HFF-Myc (cell line): ENCODE measurements around the gene ERAL1.
A peak's percentile ranks its signal among the peaks of the same experiment; 100 is the strongest.

Experiments
- DNase-seq: peaks from one replicate; pipeline ENCODE4 v3.0.0-alpha.2; 2011; ENCODE audit warnings: low read depth; ENCODE audit errors: extremely low read depth
- H3K4me3 ChIP-seq: replicated peaks from 2 replicates; pipeline ENCODE4 v1.5.1; 2011; ENCODE audit warnings: low read depth, mild to moderate bottlenecking, control low read depth, low read length
- TF ChIP-seq, protein P1 (sequence below): IDR thresholded peaks from 2 replicates; pipeline ENCODE4 v1.5.1; 2012; ENCODE audit warnings: mild to moderate bottlenecking, low read depth, low read length, control low read depth; ENCODE audit errors: missing control alignments

Gene ERAL1

DNA sequence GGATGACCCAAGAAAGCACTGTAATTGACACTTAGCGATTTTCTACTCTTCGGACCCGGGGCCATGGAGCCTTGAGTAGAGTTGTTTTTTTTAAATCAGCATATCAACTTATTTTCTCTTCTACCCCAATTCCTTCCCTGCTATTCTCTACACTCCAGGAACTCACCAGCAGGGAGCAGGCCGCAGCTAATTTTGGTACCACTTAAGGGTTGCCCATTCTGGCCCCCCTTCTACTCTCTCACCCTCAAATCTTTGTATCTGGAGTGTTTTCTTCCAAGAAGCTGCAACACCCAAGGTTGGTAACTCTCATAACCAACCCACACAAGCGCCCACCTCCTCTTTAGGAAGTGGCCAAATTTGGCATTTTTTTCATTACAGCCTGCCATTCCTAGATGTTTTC, 5.5 kb upstream of the ERAL1 start:
- H3K4me3 ChIP-seq = no peak overlapping the region
- DNase-seq = no peak
- TF ChIP-seq, protein P1, sequence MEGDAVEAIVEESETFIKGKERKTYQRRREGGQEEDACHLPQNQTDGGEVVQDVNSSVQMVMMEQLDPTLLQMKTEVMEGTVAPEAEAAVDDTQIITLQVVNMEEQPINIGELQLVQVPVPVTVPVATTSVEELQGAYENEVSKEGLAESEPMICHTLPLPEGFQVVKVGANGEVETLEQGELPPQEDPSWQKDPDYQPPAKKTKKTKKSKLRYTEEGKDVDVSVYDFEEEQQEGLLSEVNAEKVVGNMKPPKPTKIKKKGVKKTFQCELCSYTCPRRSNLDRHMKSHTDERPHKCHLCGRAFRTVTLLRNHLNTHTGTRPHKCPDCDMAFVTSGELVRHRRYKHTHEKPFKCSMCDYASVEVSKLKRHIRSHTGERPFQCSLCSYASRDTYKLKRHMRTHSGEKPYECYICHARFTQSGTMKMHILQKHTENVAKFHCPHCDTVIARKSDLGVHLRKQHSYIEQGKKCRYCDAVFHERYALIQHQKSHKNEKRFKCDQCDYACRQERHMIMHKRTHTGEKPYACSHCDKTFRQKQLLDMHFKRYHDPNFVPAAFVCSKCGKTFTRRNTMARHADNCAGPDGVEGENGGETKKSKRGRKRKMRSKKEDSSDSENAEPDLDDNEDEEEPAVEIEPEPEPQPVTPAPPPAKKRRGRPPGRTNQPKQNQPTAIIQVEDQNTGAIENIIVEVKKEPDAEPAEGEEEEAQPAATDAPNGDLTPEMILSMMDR = no peak

DNA sequence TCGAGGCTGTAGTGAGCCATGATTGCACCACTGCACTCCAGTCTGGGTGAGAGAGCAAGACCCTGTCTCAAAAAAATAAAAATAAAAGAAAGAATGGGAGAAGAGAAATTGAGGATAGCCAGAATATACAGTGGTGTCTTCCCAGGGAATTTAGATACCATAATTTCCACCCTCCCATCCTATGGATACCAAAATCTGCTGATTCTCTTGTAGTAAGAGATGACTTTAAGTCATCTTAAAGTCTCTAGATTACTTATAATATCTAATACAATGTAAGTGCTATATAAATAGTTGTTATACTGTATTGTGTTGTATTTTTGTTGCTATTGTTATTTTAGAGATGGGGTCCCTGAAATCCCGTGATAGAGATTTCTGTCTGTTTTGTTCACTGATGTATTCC, 1.5 kb upstream of the ERAL1 start:
- DNase-seq = no peak
- H3K4me3 ChIP-seq = no peak overlapping the region
- TF ChIP-seq, protein P1 = no peak

DNA sequence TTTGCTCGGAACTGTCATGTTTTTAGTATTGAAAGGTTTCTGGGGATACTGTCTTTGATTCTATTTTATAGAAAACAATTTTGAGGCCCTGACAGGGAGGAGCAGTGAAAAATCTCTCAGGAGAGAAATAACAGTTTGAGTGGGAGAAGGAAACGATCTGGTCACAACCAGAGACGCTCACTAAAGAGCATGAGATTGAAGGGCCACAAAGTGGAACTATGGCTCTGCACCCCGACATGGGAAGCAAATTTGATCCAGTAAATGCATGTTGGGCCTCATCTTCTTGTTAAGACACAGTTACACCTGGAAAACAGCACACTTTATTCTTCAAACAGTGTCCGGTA, 492 bp downstream of the ERAL1 start:
- TF ChIP-seq, protein P1 = no peak
- no peak for DNase-seq
- peak overlapping the region; percentile 89 for H3K4me3 ChIP-seq

DNA sequence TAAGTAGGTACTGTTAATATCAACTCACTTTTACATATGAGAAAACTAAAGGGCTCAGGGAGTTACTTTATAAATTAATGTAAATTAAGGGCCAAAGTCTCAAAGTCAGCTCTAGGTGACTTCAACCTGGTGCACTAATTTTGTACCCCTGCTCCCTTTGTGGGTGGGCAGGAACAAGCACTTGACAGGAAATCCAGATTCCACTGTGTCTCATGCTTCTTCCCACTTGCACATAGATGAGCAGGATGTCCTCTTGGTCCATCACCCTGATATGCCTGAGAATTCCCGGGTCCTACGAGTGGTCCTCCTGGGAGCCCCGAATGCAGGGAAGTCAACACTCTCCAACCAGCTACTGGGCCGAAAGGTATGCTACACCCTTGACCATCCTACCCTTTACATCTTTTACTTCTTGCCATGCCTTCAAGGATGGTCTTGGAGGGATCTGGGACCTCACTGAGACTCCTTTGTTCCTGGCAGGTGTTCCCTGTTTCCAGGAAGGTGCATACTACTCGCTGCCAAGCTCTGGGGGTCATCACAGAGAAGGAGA, 1.3 kb downstream of the ERAL1 start:
- DNase-seq = no peak
- TF ChIP-seq, protein P1 = no peak
- H3K4me3 ChIP-seq = peak overlapping the region; percentile 89

DNA sequence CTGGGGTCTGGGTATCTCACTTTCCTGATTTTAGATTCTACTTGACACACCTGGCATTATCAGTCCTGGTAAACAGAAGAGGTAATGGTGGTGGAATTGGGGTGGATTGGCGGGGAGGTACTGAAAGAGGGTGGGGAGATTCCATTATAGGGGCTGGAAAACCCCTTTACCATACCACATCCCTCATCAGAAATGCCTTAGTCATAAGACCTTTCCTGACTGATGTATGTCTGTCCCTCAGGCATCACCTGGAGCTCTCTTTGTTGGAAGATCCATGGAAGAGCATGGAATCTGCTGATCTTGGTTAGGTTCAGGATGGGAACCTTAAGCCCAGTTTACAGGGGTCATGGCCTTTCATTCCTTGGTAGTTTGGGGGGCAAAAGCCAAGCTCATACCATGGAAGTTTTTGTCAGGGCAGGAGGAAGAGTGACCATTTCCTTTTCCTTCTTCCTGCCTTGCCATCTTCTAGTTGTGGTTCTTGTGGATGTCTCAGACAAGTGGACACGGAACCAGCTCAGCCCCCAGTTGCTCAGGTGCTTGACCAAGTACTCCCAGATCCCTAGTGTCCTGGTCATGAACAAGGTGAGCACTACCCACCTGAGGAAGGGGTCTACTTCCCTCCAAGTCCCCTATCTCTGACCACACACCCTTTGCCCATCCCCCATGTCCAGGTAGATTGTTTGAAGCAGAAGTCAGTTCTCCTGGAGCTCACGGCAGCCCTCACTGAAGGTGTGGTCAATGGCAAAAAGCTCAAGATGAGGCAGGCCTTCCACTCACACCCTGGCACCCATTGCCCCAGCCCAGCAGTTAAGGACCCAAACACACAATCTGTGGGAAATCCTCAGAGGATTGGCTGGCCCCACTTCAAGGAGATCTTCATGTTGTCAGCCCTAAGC, 3.3 kb downstream of the ERAL1 start:
- TF ChIP-seq, protein P1 = no peak
- no peak for DNase-seq
- H3K4me3 ChIP-seq = no peak overlapping the region

DNA sequence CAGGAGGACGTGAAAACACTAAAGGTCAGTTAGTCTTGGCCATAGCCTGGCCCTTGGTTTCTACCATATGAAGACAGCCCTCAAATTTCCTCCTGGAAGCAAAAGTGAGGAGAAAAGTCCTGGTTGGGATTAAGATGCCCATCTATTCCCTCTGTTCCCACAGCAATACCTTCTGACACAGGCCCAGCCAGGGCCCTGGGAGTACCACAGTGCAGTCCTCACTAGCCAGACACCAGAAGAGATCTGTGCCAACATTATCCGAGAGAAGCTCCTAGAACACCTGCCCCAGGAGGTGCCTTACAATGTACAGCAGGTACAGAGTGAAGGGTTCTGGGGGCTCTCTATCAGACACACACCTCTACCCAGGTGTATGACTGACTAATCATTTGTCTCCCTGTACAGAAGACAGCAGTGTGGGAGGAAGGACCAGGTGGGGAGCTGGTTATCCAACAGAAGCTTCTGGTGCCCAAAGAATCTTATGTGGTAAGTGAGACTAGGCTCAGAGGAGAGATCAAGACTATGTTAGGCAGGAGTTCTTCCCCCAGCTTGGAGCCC, 4.1 kb downstream of the ERAL1 start:
- H3K4me3 ChIP-seq = no peak overlapping the region
- TF ChIP-seq, protein P1 = no peak
- no peak for DNase-seq
